ENCODE data around the gene PAQR5. TPM values are rescaled to one million over a fixed set of nuclear protein-coding genes. Genes with fewer than 3 reads are reported as not detected.

The PAQR5 gene
- total RNA-seq, 4 donors from 2014 or later = 19.4 to 30.5 (median 24.5) TPM

GRCh38 chr15:69434679-69435078 lies 136.0 kb downstream of the PAQR5 start:
- no peak overlapping the region for H3K4me3 ChIP-seq
- H3K4me1 ChIP-seq = no peaks in the 10 kb centered on the region
- no peak overlapping the region for H3K27ac ChIP-seq
- DNase-seq = no peak
- TF ChIP-seq POLR2A (IDR thresholded peaks at IDR 0.05) = no peak
- TF ChIP-seq CTCF (IDR thresholded peaks at IDR 0.05) = no peak
- no peaks in the 10 kb centered on the region for H3K36me3 ChIP-seq
- no peaks in the 10 kb centered on the region for H3K9me3 ChIP-seq
- no peaks in the 10 kb centered on the region for H3K27me3 ChIP-seq

- no peak overlapping the region for H3K27ac ChIP-seq
- TF ChIP-seq POLR2A (IDR thresholded peaks at IDR 0.05) (no peak), CTCF (IDR thresholded peaks at IDR 0.05) (no peak)
- H3K9me3 ChIP-seq = no peaks in the 10 kb centered on the region
- no peaks in the 10 kb centered on the region for H3K27me3 ChIP-seq
- no peaks in the 10 kb centered on the region for H3K4me1 ChIP-seq
- H3K36me3 ChIP-seq = no peaks in the 10 kb centered on the region
- no peak for DNase-seq
- no peak overlapping the region for H3K4me3 ChIP-seq
These were observed 137.3 kb downstream of the PAQR5 start for GRCh38 chr15:69435985-69436384.

- Histone ChIP-seq H3K4me3 (no peak overlapping the region), H3K27me3 (no peaks in the 10 kb centered on the region), H3K4me1 (no peaks in the 10 kb centered on the region), H3K36me3 (no peaks in the 10 kb centered on the region), H3K27ac (no peak overlapping the region), H3K9me3 (no peaks in the 10 kb centered on the region)
- no peak for DNase-seq
- TF ChIP-seq CTCF (IDR thresholded peaks at IDR 0.05) (no peak), POLR2A (IDR thresholded peaks at IDR 0.05) (no peak)
These were observed 138.2 kb downstream of the PAQR5 start for GRCh38 chr15:69436951-69437350.

- no peak overlapping the region for H3K4me3 ChIP-seq
- no peaks in the 10 kb centered on the region for H3K36me3 ChIP-seq
- no peaks in the 10 kb centered on the region for H3K4me1 ChIP-seq
- H3K27me3 ChIP-seq = no peaks in the 10 kb centered on the region
- TF ChIP-seq CTCF (IDR thresholded peaks at IDR 0.05) = no peak
- TF ChIP-seq POLR2A (IDR thresholded peaks at IDR 0.05) = no peak
- H3K9me3 ChIP-seq = no peaks in the 10 kb centered on the region
- DNase-seq = no peak
- H3K27ac ChIP-seq = no peak overlapping the region
These were observed 140.9 kb downstream of the PAQR5 start for GRCh38 chr15:69439623-69440022.

GRCh38 chr15:69443032-69443611 lies 144.4 kb downstream of the PAQR5 start:
- Histone ChIP-seq H3K9me3 (no peaks in the 10 kb centered on the region), H3K4me3 (no peak overlapping the region), H3K27me3 (no peaks in the 10 kb centered on the region), H3K4me1 (no peaks in the 10 kb centered on the region), H3K36me3 (no peaks in the 10 kb centered on the region), H3K27ac (no peak overlapping the region)
- TF ChIP-seq CTCF (IDR thresholded peaks at IDR 0.05) = no peak
- TF ChIP-seq POLR2A (IDR thresholded peaks at IDR 0.05) = no peak
- no peak for DNase-seq

- no peaks in the 10 kb centered on the region for H3K9me3 ChIP-seq
- H3K4me1 ChIP-seq = no peaks in the 10 kb centered on the region
- no peak overlapping the region for H3K27ac ChIP-seq
- H3K27me3 ChIP-seq = no peaks in the 10 kb centered on the region
- no peaks in the 10 kb centered on the region for H3K36me3 ChIP-seq
- no peak overlapping the region for H3K4me3 ChIP-seq
- DNase-seq = no peak
- no peak for TF ChIP-seq CTCF (IDR thresholded peaks at IDR 0.05)
- no peak for TF ChIP-seq POLR2A (IDR thresholded peaks at IDR 0.05)
These were observed 146.0 kb downstream of the PAQR5 start for GRCh38 chr15:69444686-69445085.
